ENCODE data around the gene BSX.

GRCh38 chr11:122933416-122933815, 48.2 kb downstream of the BSX start:
- no peak for TF ChIP-seq POLR2A (IDR thresholded peaks at IDR 0.05; ENCODE audit: low read length)
- TF ChIP-seq GATA1 (IDR thresholded peaks at IDR 0.05; ENCODE audit: low read depth, low read length): no peak

Measured in erythroblast (primary cell).